Psoas muscle (tissue), 8 donors: ENCODE measurements around the gene CWC15. TPM values are rescaled to one million over a fixed set of nuclear protein-coding genes. Genes with fewer than 3 reads are reported as not detected.

ENCODE experiments used
- ATAC-seq, 4 donors: fragments of 200-7000 bp; cut with Tn5 transposase; one replicate each; pipeline ENCODE4 v1.9.1; 2020; ENCODE audit warnings: moderate library complexity in 3 of 4, mild to moderate bottlenecking in 2 of 4
- DNase-seq, 2 donors: peaks; one replicate each; pipeline ENCODE4 v3.0.0-alpha.2; 2020
- H3K27ac ChIP-seq: fragments of 200-600 bp; one replicate; pipeline ENCODE4 v1.8.0; 2022
- H3K27me3 ChIP-seq, 3 donors: fragments of 200-600 bp in 1 of 3; one replicate each; pipeline versions ENCODE4 v1.6.1 to v1.8.0; 2013 to 2022; ENCODE audit warnings: low read length in 2 of 3, mild to moderate bottlenecking in 2 of 3, moderate library complexity in 1 of 3; ENCODE audit not compliant: insufficient read depth in 3 of 3
- H3K36me3 ChIP-seq, 2 donors: fragments of 200-600 bp in 1 of 2; one replicate each; pipeline versions ENCODE4 v1.6.1 to v1.8.0; 2013 to 2022; ENCODE audit warnings: low read depth in 1 of 2, mild to moderate bottlenecking in 1 of 2, moderate library complexity in 1 of 2; ENCODE audit not compliant: insufficient read depth in 1 of 2
- H3K4me1 ChIP-seq: fragments of 200-600 bp; one replicate; pipeline ENCODE4 v1.8.0; 2022
- H3K4me3 ChIP-seq: fragments of 200-600 bp; one replicate; pipeline ENCODE4 v1.8.0; 2022; ENCODE audit warnings: mild to moderate bottlenecking
- H3K9me3 ChIP-seq: fragments of 200-600 bp; one replicate; pipeline ENCODE4 v1.8.0; 2022
- WGBS, 3 donors: extraction: QIAGEN DNeasy Blood & Tissue Kit; methylation state at CpG; one replicate each; pipeline versions ENCODE4 v1.1.6 to v1.1.7; 2013; 5-methylcytosine and 5-hydroxymethylcytosine counted together
- intact Hi-C, 2 donors: fragments of 100-400 bp; cut with DNase I; formaldehyde crosslinking; loops; one replicate each; pipeline versions ENCODE4 v1.11.0 to v1.14.2; 2022
- polyA plus RNA-seq, 3 donors: library from polyadenylated mRNA; stranded (reverse); fragments of 200-250 nt; gene quantifications; one replicate each; pipeline ENCODE4 v1.2.3, GENCODE V29; 2013
- total RNA-seq, 4 donors: library from RNA; stranded (reverse); fragmentation: NEBNext Ultra II Directional in 2 of 4; extraction: Animal tissue kit (Norgen Biotek cat#: 25700) in 2 of 4; gene quantifications; one replicate each; pipeline versions ENCODE4 v1.2.1 to v1.2.4, GENCODE V29; 2021 to 2023
- TF ChIP-seq, protein P1 (sequence below): fragments of 200-600 bp; IDR thresholded peaks from one replicate; pipeline ENCODE4 v1.8.0; 2022; ENCODE audit warnings: antibody characterized with exemption
- donor health status: healthy with polysubstance abuse.
- donor health status: DM: no; HTN: no; CAD: no; lungs with moderate emphysema.
- donor health status: Bipolar disorder and iron deficiency.
- donor health status: healthy.
- donor health status: DM: yes; HTN: yes; CAD: no.
- donor health status: DM: no; HTN: no; CAD: no.
- donor health status: DM: no; HTN: no; CAD: no.
- donor health status: DM: yes; HTN: yes; CAD: no.

CWC15 gene
- total and polyA plus RNA-seq, 7 donors, result 71.4 to 91.6 (median 82.4) TPM

DNA sequence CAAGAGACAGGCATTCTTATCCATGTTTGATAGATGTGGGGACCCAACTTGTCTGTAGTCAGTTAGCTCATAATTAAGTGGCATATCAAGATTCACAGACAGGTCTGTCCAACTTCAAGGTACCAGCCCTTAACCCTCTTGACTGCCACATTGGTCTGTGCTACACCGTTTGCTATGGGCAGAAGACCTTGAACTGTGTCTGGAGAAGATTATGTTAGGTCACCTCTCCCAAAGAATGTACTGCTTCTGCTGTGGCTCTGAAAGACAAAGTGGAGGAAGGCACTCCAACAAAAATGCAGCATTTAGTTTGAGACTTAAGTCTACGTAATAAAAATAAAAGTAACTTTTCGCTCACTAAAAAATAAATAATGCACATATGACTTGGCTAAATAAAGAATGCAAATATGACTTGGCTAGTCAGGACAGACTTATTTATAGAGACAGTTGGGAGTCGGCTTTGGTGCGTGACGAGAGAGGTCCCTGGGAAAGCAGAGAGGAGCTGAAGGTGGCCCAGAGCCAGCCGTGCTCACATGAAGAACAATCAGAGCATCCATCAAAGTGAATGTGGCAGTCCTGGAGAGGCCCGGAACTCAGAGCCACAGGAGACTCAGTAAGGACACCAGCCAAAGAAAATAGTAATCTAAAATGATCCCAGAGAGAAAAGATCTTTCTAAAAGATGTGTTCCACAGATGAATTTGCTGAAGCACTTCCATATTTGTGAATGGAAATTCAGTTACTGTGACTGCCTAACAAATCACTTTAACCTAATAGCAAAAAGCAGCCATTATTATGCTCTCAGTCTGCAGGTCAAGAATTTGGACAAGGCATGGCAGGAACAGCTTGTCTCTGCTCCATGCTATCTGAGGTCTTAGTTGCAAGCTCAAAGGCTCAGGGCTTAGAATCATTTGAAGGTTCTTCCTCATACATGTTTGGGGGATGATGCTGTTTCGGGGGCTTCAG is 35.0 kb downstream of the CWC15 start:
- no peaks in the 10 kb centered on the region for H3K36me3 ChIP-seq
- H3K27ac ChIP-seq, result no peak overlapping the region
- 13 to 18% (median 15%) methylated on average over 9 of the region's 9 CpGs for WGBS, 3 donors
- H3K9me3 ChIP-seq, result no peaks in the 10 kb centered on the region
- intact Hi-C loops, result no loop called here
- DNase-seq (peak; percentile 79 to 87), ATAC-seq (peak; percentile 63 to 90 (median 86))
- peaks cover 14% of the 10 kb centered on the region for H3K4me1 ChIP-seq
- TF ChIP-seq, protein P1, sequence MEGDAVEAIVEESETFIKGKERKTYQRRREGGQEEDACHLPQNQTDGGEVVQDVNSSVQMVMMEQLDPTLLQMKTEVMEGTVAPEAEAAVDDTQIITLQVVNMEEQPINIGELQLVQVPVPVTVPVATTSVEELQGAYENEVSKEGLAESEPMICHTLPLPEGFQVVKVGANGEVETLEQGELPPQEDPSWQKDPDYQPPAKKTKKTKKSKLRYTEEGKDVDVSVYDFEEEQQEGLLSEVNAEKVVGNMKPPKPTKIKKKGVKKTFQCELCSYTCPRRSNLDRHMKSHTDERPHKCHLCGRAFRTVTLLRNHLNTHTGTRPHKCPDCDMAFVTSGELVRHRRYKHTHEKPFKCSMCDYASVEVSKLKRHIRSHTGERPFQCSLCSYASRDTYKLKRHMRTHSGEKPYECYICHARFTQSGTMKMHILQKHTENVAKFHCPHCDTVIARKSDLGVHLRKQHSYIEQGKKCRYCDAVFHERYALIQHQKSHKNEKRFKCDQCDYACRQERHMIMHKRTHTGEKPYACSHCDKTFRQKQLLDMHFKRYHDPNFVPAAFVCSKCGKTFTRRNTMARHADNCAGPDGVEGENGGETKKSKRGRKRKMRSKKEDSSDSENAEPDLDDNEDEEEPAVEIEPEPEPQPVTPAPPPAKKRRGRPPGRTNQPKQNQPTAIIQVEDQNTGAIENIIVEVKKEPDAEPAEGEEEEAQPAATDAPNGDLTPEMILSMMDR, result no peak
- H3K4me3 ChIP-seq, result no peak overlapping the region
- H3K27me3 ChIP-seq, result no peaks in the 10 kb centered on the region

- DNase-seq (no peak), ATAC-seq (no peak)
- Histone ChIP-seq H3K9me3 (no peaks in the 10 kb centered on the region), H3K36me3 (no peaks in the 10 kb centered on the region), H3K27me3 (no peaks in the 10 kb centered on the region), H3K4me1 (peaks cover 14% of the 10 kb centered on the region), H3K4me3 (no peak overlapping the region), H3K27ac (no peak overlapping the region)
- intact Hi-C loops, result no loop called here
- 82 to 88% (median 84%) methylated on average over 3 of the region's 3 CpGs for WGBS, 3 donors
- TF ChIP-seq, protein P1, result no peak
Measured at GRCh38 chr11:94934846-94935245, 38.5 kb downstream of the CWC15 start.

DNA sequence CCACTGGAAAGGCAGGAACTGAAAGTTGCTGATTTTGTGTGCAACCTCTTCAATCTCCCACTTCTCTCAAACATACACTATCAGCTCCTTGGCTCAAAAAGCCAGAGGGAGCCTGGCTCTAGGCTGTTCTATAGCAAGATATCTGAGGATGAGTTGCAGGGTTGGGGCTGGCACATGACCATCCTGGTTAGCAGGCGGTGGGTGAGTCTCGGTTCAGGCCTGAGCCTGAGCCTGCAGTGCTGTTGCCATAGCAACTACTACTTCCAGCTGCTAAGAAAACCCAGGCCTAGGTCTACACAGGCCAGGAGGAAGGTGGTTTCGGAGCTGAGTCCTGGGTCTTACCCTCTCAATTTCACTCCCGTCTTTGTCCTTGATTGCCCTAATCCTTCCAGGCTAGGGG is 39.0 kb downstream of the CWC15 start:
- H3K27ac ChIP-seq, result no peak overlapping the region
- ATAC-seq, result no peak
- no peaks in the 10 kb centered on the region for H3K9me3 ChIP-seq
- intact Hi-C loops, result no loop called here
- H3K36me3 ChIP-seq, result no peaks in the 10 kb centered on the region
- no peak for DNase-seq
- H3K27me3 ChIP-seq, result no peaks in the 10 kb centered on the region
- WGBS, 3 donors, result 70 to 80% (median 72%) methylated on average over 4 of the region's 4 CpGs
- TF ChIP-seq, protein P1, result no peak
- peaks cover 14% of the 10 kb centered on the region for H3K4me1 ChIP-seq
- H3K4me3 ChIP-seq, result no peak overlapping the region

- peak in 1 of 2 donors; percentile 42 for DNase-seq
- TF ChIP-seq, protein P1, result no peak
- Histone ChIP-seq H3K27ac (no peak overlapping the region), H3K4me3 (no peak overlapping the region), H3K27me3 (no peaks in the 10 kb centered on the region), H3K9me3 (no peaks in the 10 kb centered on the region), H3K36me3 (no peaks in the 10 kb centered on the region), H3K4me1 (peaks cover 10% of the 10 kb centered on the region)
- intact Hi-C loops, result no loop called here
- ATAC-seq, result peak; percentile 34 to 62 (median 54)
- WGBS, 3 donors, result 58 to 67% (median 62%) methylated on average over 5 of the region's 5 CpGs
Measured at GRCh38 chr11:94933223-94934130, 39.9 kb downstream of the CWC15 start.
